Heart left ventricle (tissue), 13 donors: Measurements from ENCODE around the gene ARHGAP12.

Experiments used
- POLR2A ChIP-seq, 2 donors: fragments of 450-650 bp; IDR thresholded peaks; one replicate each; pipeline ENCODE4 v1.6.1; 2017; ENCODE audit warnings: antibody characterized with exemption in 2 of 2, mild to moderate bottlenecking in 2 of 2, moderate library complexity in 2 of 2
- TF ChIP-seq, protein P1 (sequence below), 12 donors: fragments of 200-600 bp; sonication (generic) in 4 of 12; IDR thresholded peaks; one replicate each; pipeline versions ENCODE4 v1.5.0 to v1.8.0; 2018 to 2022; ENCODE audit warnings: antibody characterized with exemption in 12 of 12, mild to moderate bottlenecking in 5 of 12
- donor health status: ischemic (EF 13 %, LVEDD 7.1; RV severe dilation, severe dysfunction).
- donor health status: DM: no; HTN: yes; CAD: no.
- donor health status: DM: no; HTN: no; CAD: no.
- donor health status: ischemic (EF 25% LVEDD 6.9; RV normal size, moderate dysfunction).
- donor health status: ischemic (EF 25% LVEDD 5.7; RV mildly dilated, moderate dysfunction).
- donor health status: ischemic (EF 35%, LVEDD 5.7; RV mildly dilated, moderate dysfunction).
- donor health status: nonischemic (EF 11% LVEDD 7.7; RV severe dilation, severe dysfunction).
- donor health status: DM: yes; HTN: yes; CAD: no.
- donor health status: PGD.
- donor health status: ischemic (EF 29% LVEDD 5.4; RV normal size, mild dysfunction).
- donor health status: nonischemic (EF 23%, LVEDD 6.1; RV moderate dilation, normal function).

DNA sequence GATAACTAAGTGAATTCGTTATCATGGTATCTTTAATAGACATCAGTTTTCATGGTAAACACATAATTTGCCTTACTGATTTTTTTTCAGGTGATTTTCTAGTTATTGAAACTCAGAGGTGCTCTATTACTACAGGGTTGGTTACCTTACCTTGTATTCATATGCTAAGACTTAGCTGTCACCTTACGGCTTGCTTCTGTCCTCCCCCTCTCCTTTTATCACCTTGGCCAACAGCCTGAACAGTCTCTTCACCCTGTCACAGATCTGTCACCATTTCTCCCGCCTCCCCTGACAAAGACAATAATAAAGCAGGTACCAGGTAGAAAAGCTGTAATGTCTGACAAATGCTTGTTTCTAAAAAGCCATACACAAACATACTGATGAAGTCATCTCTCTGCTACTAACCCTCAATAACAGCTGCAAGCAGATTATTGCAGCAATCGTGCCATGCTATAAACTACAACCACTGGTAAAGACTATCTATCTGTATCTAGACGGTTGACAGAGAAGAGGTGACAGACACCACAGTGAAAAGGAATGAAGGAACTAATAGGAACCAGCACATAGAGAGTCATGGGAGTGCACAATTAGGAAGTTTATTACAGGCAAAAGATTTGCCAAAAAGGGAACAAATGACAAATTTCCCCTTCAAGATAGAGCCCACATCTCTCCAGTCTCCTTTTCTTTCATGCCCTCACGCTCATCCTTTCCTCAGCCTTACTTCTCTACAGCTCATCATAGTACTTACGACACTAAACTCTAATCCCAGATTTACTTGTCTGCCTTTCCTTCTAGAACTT lies 57.2 kb downstream of the ARHGAP12 start:
- TF ChIP-seq, protein P1, sequence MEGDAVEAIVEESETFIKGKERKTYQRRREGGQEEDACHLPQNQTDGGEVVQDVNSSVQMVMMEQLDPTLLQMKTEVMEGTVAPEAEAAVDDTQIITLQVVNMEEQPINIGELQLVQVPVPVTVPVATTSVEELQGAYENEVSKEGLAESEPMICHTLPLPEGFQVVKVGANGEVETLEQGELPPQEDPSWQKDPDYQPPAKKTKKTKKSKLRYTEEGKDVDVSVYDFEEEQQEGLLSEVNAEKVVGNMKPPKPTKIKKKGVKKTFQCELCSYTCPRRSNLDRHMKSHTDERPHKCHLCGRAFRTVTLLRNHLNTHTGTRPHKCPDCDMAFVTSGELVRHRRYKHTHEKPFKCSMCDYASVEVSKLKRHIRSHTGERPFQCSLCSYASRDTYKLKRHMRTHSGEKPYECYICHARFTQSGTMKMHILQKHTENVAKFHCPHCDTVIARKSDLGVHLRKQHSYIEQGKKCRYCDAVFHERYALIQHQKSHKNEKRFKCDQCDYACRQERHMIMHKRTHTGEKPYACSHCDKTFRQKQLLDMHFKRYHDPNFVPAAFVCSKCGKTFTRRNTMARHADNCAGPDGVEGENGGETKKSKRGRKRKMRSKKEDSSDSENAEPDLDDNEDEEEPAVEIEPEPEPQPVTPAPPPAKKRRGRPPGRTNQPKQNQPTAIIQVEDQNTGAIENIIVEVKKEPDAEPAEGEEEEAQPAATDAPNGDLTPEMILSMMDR (IDR thresholded peaks at IDR 0.05): no peak
- TF ChIP-seq POLR2A (IDR thresholded peaks at IDR 0.05): no peak
